GM18498 (cell line): ENCODE data around the gene PCDHB13.
"Not testable (repeated sequence)": the region's sequence is repeated elsewhere in the genome, so short reads cannot be mapped to it uniquely, and the experiment has no call there.

ENCODE experiments used
- ATAC-seq: cut with Tn5 transposase; IDR thresholded peaks from one replicate; pipeline ENCODE4 v1.9.1; 2021; ENCODE audit warnings: mild to moderate bottlenecking, moderate library complexity; ENCODE audit not compliant: unreplicated experiment

PCDHB13 gene

DNA sequence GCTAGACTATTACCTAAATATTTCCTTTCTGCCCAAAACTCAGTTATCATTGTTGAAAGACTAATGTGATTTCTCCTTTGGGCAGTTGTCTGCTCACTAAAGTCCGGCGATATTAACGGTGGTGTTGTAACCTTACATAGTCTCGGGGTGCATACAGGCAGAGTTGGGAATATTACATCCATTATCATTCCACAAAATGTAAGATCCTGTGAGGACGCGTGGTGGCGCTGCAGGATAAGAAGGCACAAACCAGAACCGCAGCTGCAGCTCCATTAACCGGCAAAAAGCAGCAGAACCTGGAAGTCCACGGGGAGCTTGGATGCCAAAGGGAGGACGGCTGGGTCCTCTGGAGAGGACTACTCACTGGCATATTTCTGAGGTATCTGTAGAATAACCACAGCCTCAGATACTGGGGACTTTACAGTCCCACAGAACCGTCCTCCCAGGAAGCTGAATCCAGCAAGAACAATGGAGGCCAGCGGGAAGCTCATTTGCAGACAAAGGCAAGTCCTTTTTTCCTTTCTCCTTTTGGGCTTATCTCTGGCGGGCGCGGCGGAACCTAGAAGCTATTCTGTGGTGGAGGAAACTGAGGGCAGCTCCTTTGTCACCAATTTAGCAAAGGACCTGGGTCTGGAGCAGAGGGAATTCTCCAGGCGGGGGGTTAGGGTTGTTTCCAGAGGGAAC, at the start of gene PCDHB13:
Gene PCDHB13 (plus strand): TSS at position 264 of the 684 bp plus-strand sequence. CDS start 205 bp downstream, at position 469.
- not testable (repeated sequence) for ATAC-seq

GRCh38 chr5:141172381-141173204, 41.1 kb upstream of the PCDHB13 start, which contains the start of gene PCDHB7:
TSS of gene PCDHB7 (plus strand) at chr5:141172644. CDS start at chr5:141172836, 192 bp downstream.
- no peak for ATAC-seq

DNA sequence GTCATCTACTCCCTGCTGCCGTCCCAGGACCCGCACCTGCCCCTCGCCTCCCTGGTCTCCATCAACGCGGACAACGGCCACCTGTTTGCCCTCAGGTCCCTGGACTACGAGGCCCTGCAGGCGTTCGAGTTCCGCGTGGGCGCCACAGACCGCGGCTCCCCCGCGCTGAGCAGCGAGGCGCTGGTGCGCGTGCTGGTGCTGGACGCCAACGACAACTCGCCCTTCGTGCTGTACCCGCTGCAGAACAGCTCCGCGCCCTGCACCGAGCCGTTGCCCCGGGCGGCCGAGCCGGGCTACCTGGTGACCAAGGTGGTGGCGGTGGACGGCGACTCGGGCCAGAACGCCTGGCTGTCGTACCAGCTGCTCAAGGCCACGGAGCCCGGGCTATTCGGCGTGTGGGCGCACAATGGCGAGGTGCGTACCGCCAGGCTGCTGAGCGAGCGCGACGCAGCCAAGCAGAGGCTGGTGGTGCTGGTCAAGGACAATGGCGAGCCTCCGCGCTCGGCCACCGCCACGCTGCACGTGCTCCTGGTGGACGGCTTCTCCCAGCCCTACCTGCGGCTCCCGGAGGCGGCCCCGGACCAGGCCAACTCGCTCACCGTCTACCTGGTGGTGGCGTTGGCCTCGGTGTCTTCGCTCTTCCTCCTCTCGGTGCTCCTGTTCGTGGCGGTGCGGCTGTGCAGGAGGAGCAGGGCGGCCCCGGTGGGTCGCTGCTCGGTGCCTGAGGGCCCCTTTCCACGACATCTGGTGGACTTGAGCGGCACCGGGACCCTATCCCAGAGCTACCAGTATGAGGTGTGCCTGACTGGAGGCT, 39.2 kb upstream of the PCDHB13 start:
- not testable (repeated sequence) for ATAC-seq

DNA sequence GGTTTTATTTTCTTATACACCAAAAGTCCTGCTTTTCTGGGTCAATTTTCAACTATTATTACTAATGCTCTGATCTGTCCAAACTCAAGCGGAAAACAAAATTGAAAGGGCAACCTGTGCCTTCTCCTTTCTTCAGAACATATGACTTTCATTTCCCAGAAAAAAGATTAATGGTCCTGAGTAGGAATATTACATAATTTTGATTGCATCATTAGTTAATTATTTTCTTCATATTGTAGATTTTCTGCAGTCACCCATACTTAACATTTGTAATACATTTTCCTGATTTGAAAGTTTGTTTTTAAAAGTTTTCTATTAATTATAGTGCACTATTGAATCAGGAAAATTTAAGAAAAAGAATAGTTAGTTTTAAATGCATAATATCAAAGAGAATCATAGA, 37.8 kb upstream of the PCDHB13 start:
- ATAC-seq: no peak

DNA sequence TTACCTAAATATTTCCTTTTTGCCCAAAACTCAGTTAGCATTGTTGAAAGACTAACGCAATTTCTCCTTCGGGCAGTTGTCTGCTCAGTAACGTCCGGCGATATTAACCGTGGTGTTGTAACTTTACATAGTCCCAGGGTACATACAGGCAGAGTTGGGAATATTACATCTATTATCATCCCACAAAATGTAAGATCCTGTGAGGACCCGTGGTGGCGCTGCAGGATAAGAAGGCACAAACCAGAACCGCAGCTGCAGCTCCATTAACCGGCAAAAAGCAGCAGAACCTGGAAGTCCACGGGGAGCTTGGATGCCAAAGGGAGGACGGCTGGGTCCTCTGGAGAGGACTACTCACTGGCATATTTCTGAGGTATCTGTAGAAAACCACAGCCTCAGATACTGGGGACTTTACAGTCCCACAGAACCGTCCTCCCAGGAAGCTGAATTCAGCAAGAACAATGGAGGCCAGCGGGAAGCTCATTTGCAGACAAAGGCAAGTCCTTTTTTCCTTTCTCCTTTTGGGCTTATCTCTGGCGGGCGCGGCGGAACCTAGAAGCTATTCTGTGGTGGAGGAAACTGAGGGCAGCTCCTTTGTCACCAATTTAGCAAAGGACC, 36.0 kb upstream of the PCDHB13 start, which contains the start of gene PCDHB8:
Gene PCDHB8 (plus strand): TSS at position 214 of the 615 bp plus-strand sequence. CDS start 245 bp downstream, at position 459.
- not testable (repeated sequence) for ATAC-seq

DNA sequence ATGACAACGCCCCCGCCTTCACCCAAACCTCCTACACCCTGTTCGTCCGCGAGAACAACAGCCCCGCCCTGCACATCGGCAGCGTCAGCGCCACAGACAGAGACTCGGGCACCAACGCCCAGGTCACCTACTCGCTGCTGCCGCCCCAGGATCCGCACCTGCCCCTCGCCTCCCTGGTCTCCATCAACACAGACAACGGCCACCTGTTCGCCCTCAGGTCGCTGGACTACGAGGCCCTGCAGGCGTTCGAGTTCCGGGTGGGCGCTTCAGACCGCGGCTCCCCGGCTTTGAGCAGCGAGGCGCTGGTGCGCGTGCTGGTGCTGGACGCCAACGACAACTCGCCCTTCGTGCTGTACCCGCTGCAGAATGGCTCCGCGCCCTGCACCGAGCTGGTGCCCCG, 34.3 kb upstream of the PCDHB13 start:
- ATAC-seq: not testable (repeated sequence)

- not testable (repeated sequence) for ATAC-seq
These were observed 33.8 kb upstream of the PCDHB13 start for GRCh38 chr5:141179876-141180275.

DNA sequence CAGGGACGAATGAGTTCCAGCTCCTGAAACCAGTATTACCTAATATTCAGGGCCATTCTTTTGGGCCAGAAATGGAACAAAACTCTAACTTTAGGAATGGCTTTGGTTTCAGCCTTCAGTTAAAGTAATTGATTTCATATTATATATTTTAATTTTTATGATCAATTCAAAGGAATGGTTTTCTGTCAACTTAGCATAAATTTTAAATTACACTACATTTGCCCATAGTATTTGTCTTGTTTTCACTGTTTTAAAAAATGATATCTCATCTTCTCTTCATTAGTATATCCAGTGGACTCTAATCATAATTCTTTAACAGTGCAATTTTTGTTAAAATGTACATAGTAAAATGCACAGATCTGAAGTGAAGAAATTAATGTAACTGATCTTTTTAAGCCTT, 33.4 kb upstream of the PCDHB13 start:
- no peak for ATAC-seq

DNA sequence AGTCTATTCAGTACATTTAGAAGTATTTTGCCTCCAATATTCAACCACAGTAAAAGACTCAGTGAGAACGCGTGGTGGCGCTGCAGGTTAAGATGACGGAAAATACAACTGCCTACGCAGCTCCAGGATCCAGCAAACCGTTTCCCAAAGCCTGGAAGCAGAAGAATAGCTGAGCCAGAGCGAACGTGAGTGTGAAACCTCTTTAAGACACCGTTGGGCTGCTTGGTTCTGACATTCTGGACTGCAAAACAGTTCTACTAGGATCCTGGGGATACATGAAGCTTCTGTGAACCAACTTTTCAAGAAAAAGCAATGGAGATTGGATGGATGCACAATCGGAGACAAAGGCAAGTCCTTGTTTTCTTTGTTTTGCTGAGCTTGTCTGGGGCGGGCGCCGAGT, 31.5 kb upstream of the PCDHB13 start, which contains the start of gene PCDHB16:
Gene PCDHB16 (plus strand): TSS at position 140 of the 400 bp plus-strand sequence. CDS start 173 bp downstream, at position 313.
- no peak for ATAC-seq

GRCh38 chr5:141184117-141184855, 29.4 kb upstream of the PCDHB13 start:
- not testable (repeated sequence) for ATAC-seq

- ATAC-seq: no peak
These were observed 26.7 kb upstream of the PCDHB13 start, which contains the start of gene PCDHB9 for GRCh38 chr5:141186897-141187512. TSS of gene PCDHB9 (plus strand) at chr5:141187161. CDS start at chr5:141187319, 158 bp downstream.

GRCh38 chr5:141188682-141189081, 25.0 kb upstream of the PCDHB13 start:
- ATAC-seq: not testable (repeated sequence)

DNA sequence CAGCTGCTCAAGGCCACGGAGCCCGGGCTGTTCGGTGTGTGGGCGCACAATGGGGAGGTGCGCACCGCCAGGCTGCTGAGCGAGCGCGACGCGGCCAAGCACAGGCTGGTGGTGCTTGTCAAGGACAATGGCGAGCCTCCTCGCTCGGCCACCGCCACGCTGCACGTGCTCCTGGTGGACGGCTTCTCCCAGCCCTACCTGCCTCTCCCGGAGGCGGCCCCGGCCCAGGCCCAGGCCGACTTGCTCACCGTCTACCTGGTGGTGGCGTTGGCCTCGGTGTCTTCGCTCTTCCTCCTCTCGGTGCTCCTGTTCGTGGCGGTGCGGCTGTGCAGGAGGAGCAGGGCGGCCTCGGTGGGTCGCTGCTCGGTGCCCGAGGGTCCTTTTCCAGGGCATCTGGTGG, 24.6 kb upstream of the PCDHB13 start:
- not testable (repeated sequence) for ATAC-seq

DNA sequence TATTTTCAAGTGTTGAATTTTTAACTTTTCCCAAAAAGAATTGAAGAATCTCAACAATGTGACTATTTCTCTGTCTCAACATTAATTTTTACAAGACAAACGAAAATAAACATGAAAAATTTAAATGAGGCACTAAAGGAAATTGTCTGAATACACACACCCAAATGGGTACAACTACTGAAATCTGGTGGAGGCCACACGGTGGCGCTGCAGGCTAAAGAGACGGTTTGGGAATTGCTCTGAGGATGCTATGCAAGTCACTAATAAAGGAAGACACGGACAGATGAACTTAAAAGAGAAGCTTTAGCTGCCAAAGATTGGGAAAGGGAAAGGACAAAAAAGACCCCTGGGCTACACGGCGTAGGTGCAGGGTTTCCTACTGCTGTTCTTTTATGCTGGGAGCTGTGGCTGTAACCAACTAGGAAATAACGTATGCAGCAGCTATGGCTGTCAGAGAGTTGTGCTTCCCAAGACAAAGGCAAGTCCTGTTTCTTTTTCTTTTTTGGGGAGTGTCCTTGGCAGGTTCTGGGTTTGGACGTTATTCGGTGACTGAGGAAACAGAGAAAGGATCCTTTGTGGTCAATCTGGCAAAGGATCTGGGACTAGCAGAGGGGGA, 21.5 kb upstream of the PCDHB13 start, which contains the start of gene PCDHB10:
Gene PCDHB10 (plus strand): TSS at position 244 of the 616 bp plus-strand sequence. CDS start 200 bp downstream, at position 444.
- ATAC-seq: no peak

- not testable (repeated sequence) for ATAC-seq
These were observed 19.4 kb upstream of the PCDHB13 start for GRCh38 chr5:141194332-141194731.

GRCh38 chr5:141196363-141196762, 17.4 kb upstream of the PCDHB13 start:
- no peak for ATAC-seq

- ATAC-seq: no peak
These were observed 14.1 kb upstream of the PCDHB13 start, which contains the start of gene PCDHB11 for GRCh38 chr5:141199359-141200235. TSS of gene PCDHB11 (plus strand) at chr5:141199627. CDS start at chr5:141199775, 148 bp downstream.
